Endodermal cell (in vitro differentiated cells): ENCODE data around the gene ZNF785. TPM values are rescaled to one million over a fixed set of nuclear protein-coding genes. Genes with fewer than 3 reads are reported as not detected.

Experiments
- DNase-seq: peaks from one replicate; pipeline ENCODE4 v3.0.0-alpha.2; 2017
- H3K27ac ChIP-seq: 2 replicates; pipeline ENCODE4 v1.5.1; 2013; ENCODE audit warnings: mild to moderate bottlenecking, low read depth, low read length, moderate library complexity
- H3K27me3 ChIP-seq: 2 replicates; pipeline ENCODE4 v1.6.1; 2013; ENCODE audit warnings: mild to moderate bottlenecking, low read length, moderate library complexity; ENCODE audit not compliant: insufficient read depth, control insufficient read depth, poor library complexity, severe bottlenecking
- H3K36me3 ChIP-seq: 2 replicates; pipeline ENCODE4 v1.7.0; 2013; ENCODE audit warnings: mild to moderate bottlenecking, low read length, moderate library complexity; ENCODE audit not compliant: control insufficient read depth, insufficient read depth
- H3K4me1 ChIP-seq: one replicate; pipeline ENCODE4 v1.7.0; 2013; ENCODE audit warnings: low read length; ENCODE audit not compliant: control insufficient read depth, insufficient read depth
- H3K4me3 ChIP-seq: 2 replicates; pipeline ENCODE4 v1.5.1; 2013; ENCODE audit warnings: mild to moderate bottlenecking, low read length, moderate library complexity
- H3K9ac ChIP-seq: 2 replicates; pipeline ENCODE4 v1.6.1; 2013; ENCODE audit warnings: mild to moderate bottlenecking, low read length, moderate library complexity; ENCODE audit not compliant: poor library complexity, severe bottlenecking; ENCODE audit errors: extremely low read depth
- H3K9me3 ChIP-seq: 2 replicates; pipeline ENCODE4 v1.6.1; 2013; ENCODE audit warnings: mild to moderate bottlenecking, low read length, moderate library complexity; ENCODE audit not compliant: control insufficient read depth
- H3K27ac Mint-ChIP-seq: 2 replicates; pipeline ENCODE4 v1.8.0; 2020; ENCODE audit warnings: mixed read lengths
- H3K27me3 Mint-ChIP-seq: 2 replicates; pipeline ENCODE4 v1.8.0; 2021; ENCODE audit warnings: mild to moderate bottlenecking, mixed read lengths; ENCODE audit not compliant: insufficient read depth
- H3K36me3 Mint-ChIP-seq: 2 replicates; pipeline ENCODE4 v1.8.0; 2020; ENCODE audit warnings: low read depth, mixed read lengths
- H3K4me1 Mint-ChIP-seq: 2 replicates; pipeline ENCODE4 v1.8.0; 2020; ENCODE audit warnings: mixed read lengths
- H3K4me3 Mint-ChIP-seq: 2 replicates; pipeline ENCODE4 v1.8.0; 2020; ENCODE audit warnings: mild to moderate bottlenecking, moderate library complexity, mixed read lengths
- H3K9me3 Mint-ChIP-seq: 2 replicates; pipeline ENCODE4 v1.8.0; 2020; ENCODE audit warnings: mild to moderate bottlenecking, mixed read lengths
- WGBS, 2 experiments: methylation state at CpG; one replicate each; pipeline versions ENCODE4 v1.1.5 to v1.1.7; 2013; ENCODE audit warnings: missing lambda C conversion rate in 2 of 2, mixed read lengths in 1 of 2; ENCODE audit not compliant: insufficient coverage in 1 of 2, insufficient read length in 1 of 2; 5-methylcytosine and 5-hydroxymethylcytosine counted together
- total RNA-seq, 2 donors: library from RNA; stranded (reverse); fragmentation: NEBNext Ultra II Directional in 1 of 2; extraction: Animal tissue kit (Norgen Biotek cat#: 25700) in 1 of 2; gene quantifications; 2 replicates in 1 of 2; 3 replicates in 1 of 2; pipeline ENCODE4 v1.2.1, GENCODE V29; 2021
- TF ChIP-seq, protein P1 (sequence below): fragments of 200-600 bp; sonication (generic); conservative IDR thresholded peaks from 2 replicates; pipeline ENCODE4 v1.5.0; 2021; ENCODE audit warnings: antibody characterized with exemption, mild to moderate bottlenecking

Gene ZNF785
- total RNA-seq, 2 donors from 2014 or later, result 22.5 to 24.0 TPM

DNA sequence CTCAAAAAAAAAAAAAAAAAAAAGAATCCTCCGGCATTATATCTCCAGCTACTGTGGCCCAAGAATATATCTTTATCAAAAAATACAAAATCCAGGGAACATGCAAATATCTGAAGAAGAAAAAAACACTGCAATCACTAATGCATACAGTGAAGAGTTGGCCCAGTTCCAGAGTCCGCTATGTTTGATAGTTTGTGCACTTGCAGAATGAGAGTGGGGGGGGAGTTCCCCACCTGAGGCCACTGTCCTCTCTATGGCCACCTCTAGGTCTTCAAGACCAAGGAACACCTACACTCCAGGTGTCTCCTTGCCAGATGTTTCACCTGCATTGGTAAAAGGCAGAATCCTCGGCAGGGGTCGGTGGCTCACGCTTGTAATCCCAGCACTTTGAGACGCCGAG is 4.0 kb downstream of the ZNF785 start:
- H3K27ac Mint-ChIP-seq, result no peak overlapping the region
- no peaks in the 10 kb centered on the region for H3K27me3 Mint-ChIP-seq
- Histone ChIP-seq H3K36me3 (peaks cover 53% of the 10 kb centered on the region), H3K4me3 (no peak overlapping the region), H3K27me3 (no peaks in the 10 kb centered on the region), H3K4me1 (no peaks in the 10 kb centered on the region), H3K9ac (no peak overlapping the region), H3K9me3 (no peaks in the 10 kb centered on the region), H3K27ac (no peak overlapping the region)
- peaks cover 47% of the 10 kb centered on the region for H3K36me3 Mint-ChIP-seq
- 86 to 94% methylated on average over 6 to 7 of the region's 7 CpGs for WGBS, 2 experiments
- no peaks in the 10 kb centered on the region for H3K9me3 Mint-ChIP-seq
- H3K4me1 Mint-ChIP-seq, result peaks cover 10% of the 10 kb centered on the region
- H3K4me3 Mint-ChIP-seq, result no peak overlapping the region
- TF ChIP-seq, protein P1, sequence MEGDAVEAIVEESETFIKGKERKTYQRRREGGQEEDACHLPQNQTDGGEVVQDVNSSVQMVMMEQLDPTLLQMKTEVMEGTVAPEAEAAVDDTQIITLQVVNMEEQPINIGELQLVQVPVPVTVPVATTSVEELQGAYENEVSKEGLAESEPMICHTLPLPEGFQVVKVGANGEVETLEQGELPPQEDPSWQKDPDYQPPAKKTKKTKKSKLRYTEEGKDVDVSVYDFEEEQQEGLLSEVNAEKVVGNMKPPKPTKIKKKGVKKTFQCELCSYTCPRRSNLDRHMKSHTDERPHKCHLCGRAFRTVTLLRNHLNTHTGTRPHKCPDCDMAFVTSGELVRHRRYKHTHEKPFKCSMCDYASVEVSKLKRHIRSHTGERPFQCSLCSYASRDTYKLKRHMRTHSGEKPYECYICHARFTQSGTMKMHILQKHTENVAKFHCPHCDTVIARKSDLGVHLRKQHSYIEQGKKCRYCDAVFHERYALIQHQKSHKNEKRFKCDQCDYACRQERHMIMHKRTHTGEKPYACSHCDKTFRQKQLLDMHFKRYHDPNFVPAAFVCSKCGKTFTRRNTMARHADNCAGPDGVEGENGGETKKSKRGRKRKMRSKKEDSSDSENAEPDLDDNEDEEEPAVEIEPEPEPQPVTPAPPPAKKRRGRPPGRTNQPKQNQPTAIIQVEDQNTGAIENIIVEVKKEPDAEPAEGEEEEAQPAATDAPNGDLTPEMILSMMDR, result no peak
- DNase-seq, result no peak

DNA sequence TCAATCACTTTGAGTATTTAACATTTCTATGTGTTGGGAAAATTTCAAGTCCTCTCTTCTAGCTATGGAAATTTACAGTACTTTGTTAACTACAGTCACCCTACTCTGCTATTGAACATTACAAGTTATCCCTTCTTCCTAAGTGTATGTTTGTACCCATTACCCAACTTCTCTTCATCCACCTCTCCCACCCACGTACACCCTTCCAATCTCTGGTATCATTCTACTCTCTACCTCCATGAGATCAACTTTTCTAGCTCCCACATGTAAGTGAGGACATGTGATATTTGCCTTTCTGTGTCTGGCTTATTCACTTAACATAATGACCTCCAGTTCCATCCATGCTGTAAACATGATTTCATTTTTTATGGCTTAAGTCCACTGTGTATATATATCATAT is 10.8 kb downstream of the ZNF785 start:
- Histone ChIP-seq H3K9ac (no peak overlapping the region), H3K4me3 (no peak overlapping the region), H3K36me3 (peaks cover 22% of the 10 kb centered on the region), H3K27ac (no peak overlapping the region), H3K27me3 (no peaks in the 10 kb centered on the region), H3K9me3 (no peaks in the 10 kb centered on the region), H3K4me1 (peaks cover 4% of the 10 kb centered on the region)
- no peak overlapping the region for H3K27ac Mint-ChIP-seq
- no peak for DNase-seq
- peaks cover 12% of the 10 kb centered on the region for H3K4me1 Mint-ChIP-seq
- H3K9me3 Mint-ChIP-seq, result no peaks in the 10 kb centered on the region
- TF ChIP-seq, protein P1, result no peak
- WGBS, 2 experiments, result 88 to 100% methylated on average over 1 of the region's 1 CpG
- H3K27me3 Mint-ChIP-seq, result no peaks in the 10 kb centered on the region
- H3K36me3 Mint-ChIP-seq, result peaks cover 19% of the 10 kb centered on the region
- H3K4me3 Mint-ChIP-seq, result no peak overlapping the region

DNA sequence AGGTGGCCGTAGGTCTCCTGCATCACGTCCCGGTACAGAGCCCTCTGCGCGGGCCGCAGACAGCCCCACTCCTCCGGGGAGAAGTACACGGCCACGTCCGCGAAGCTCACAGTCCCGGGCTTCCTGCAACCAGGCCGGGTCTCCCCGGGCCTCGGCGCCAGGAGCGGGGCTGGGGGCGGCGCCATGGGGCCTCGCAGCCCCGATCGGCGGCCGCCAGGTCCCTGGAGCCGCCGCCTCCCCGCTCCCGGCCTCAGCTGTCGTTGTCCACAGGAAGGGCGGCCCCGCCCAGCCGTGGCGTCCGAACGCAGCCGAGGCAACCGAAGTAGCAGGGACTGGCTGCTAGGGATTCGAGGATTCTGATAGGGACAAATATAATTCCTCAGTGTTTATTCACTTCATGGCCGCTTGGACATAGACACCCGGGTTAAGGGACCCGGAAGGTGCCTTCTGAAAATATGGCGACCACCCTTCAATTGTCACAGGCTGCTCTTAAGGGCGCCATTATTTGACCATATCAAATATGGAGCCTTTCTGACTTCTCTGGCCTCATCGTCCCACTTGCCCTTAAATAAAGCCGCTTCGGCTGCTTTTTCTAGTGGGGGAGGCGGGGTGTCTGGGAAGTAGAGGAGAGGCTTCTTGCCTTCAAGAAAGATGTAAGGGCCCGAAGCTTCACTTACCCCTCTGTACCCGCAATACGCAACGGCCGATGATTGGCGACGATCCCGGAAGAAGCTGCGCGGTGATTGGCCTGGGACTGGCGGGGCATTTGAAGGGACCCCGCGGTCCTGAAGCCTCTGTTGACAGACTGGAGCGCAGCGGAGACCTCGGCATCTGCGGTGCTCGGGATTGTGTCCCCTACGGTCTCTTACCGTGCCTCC is 13.8 kb downstream of the ZNF785 start, which contains the start of gene ZNF688:
Gene ZNF688, minus strand, starts transcription at position 270 of the 878 bp plus-strand sequence. Its CDS starts 85 bp downstream, at position 185.
- peaks cover 3% of the 10 kb centered on the region for H3K27me3 Mint-ChIP-seq

More for the DNA sequence above, 13.8 kb downstream of the ZNF785 start, which contains the start of gene ZNF688:
- Histone ChIP-seq H3K27me3 (no peaks in the 10 kb centered on the region), H3K27ac (peak within 1 kb of the TSS; percentile 72), H3K9ac (peak within 1 kb of the TSS; percentile 50), H3K9me3 (no peaks in the 10 kb centered on the region), H3K4me1 (peaks cover 6% of the 10 kb centered on the region), H3K36me3 (peaks cover under 1% of the 10 kb centered on the region), H3K4me3 (peak within 1 kb of the TSS; percentile 88)
- 0% methylated on average over 35 to 67 of the region's 67 CpGs for WGBS, 2 experiments
- H3K9me3 Mint-ChIP-seq, result no peaks in the 10 kb centered on the region
- H3K36me3 Mint-ChIP-seq, result peaks cover 5% of the 10 kb centered on the region
- peak; percentile 98 for DNase-seq
- peak within 1 kb of the TSS; percentile 76 for H3K4me3 Mint-ChIP-seq
- TF ChIP-seq, protein P1, result no peak
- H3K27ac Mint-ChIP-seq, result peak within 1 kb of the TSS; percentile 92
- H3K4me1 Mint-ChIP-seq, result peaks cover 12% of the 10 kb centered on the region
